GM21825 (cell line): Measurements from ENCODE around the gene MAPK12.

Source experiments
- ATAC-seq: cut with Tn5 transposase; IDR thresholded peaks from one replicate; pipeline ENCODE4 v1.9.1; 2021; ENCODE audit warnings: mild to moderate bottlenecking, moderate library complexity; ENCODE audit not compliant: unreplicated experiment

MAPK12 gene

GRCh38 chr22:50261615-50262459, at the start of gene MAPK12:
TSS of gene MAPK12 (minus strand) at chr22:50261683. CDS start at chr22:50261509, 174 bp downstream.
- ATAC-seq: no peak

- no peak for ATAC-seq
These were observed 49.5 kb upstream of the MAPK12 start for GRCh38 chr22:50310949-50311444.

GRCh38 chr22:50310031-50310722, 48.7 kb upstream of the MAPK12 start:
- ATAC-seq: no peak

GRCh38 chr22:50309601-50309991, 48.1 kb upstream of the MAPK12 start:
- no peak for ATAC-seq

- no peak for ATAC-seq
These were observed 47.6 kb upstream of the MAPK12 start for GRCh38 chr22:50308986-50309600.

GRCh38 chr22:50308597-50308935, 47.1 kb upstream of the MAPK12 start:
- ATAC-seq: no peak

- ATAC-seq: no peak
These were observed 46.6 kb upstream of the MAPK12 start for GRCh38 chr22:50307890-50308596.

- ATAC-seq: no peak
These were observed 45.6 kb upstream of the MAPK12 start, which contains the start of gene PLXNB2 for GRCh38 chr22:50306753-50307749. TSS of gene PLXNB2 (minus strand) at chr22:50307646. CDS start at chr22:50290584, 17,062 bp downstream.

- no peak for ATAC-seq
These were observed 44.6 kb upstream of the MAPK12 start for GRCh38 chr22:50305923-50306566.

GRCh38 chr22:50305393-50305922, 44.0 kb upstream of the MAPK12 start:
- no peak for ATAC-seq

- no peak for ATAC-seq
These were observed 43.3 kb upstream of the MAPK12 start for GRCh38 chr22:50304528-50305392.

- ATAC-seq: no peak
These were observed 42.5 kb upstream of the MAPK12 start for GRCh38 chr22:50303848-50304527.

GRCh38 chr22:50303515-50303847, 42.0 kb upstream of the MAPK12 start:
- no peak for ATAC-seq

- no peak for ATAC-seq
These were observed 41.1 kb upstream of the MAPK12 start for GRCh38 chr22:50302564-50302963.

GRCh38 chr22:50302041-50302541, 40.6 kb upstream of the MAPK12 start:
- no peak for ATAC-seq

- ATAC-seq: no peak
These were observed 40.1 kb upstream of the MAPK12 start for GRCh38 chr22:50301581-50301991.

GRCh38 chr22:50300620-50301257, 39.3 kb upstream of the MAPK12 start:
- no peak for ATAC-seq
